H9 (cell line): Measurements from ENCODE around the gene TMEM161A. TPM values are rescaled to one million over a fixed set of nuclear protein-coding genes. Genes with fewer than 3 reads are reported as not detected.
A peak's percentile ranks its signal among the peaks of the same experiment; 100 is the strongest.

Experiments used
- DNase-seq: peaks from one replicate; pipeline ENCODE4 v3.0.0-alpha.2; 2017
- H2AFZ ChIP-seq: one replicate; pipeline ENCODE4 v1.6.1; 2013; ENCODE audit warnings: mild to moderate bottlenecking, low read length, control low read depth, moderate library complexity
- H2AK5ac ChIP-seq: 2 replicates; pipeline ENCODE4 v1.6.1; 2013; ENCODE audit warnings: low read length, control low read depth, mixed read lengths; ENCODE audit not compliant: insufficient read length
- H2BK120ac ChIP-seq: one replicate; pipeline ENCODE4 v1.6.1; 2013; ENCODE audit warnings: low read depth, mild to moderate bottlenecking, low read length, control low read depth, inconsistent platforms; ENCODE audit not compliant: poor library complexity, severe bottlenecking
- H2BK12ac ChIP-seq: 2 replicates; pipeline ENCODE4 v1.6.1; 2013; ENCODE audit warnings: low read length, control low read depth, mixed read lengths, low read depth; ENCODE audit not compliant: insufficient read length
- H2BK15ac ChIP-seq: 2 replicates; pipeline ENCODE4 v1.6.1; 2013; ENCODE audit warnings: low read depth, low read length, control low read depth
- H2BK20ac ChIP-seq: one replicate; pipeline ENCODE4 v1.6.1; 2013; ENCODE audit warnings: low read depth, mild to moderate bottlenecking, low read length, control low read depth, inconsistent platforms; ENCODE audit not compliant: poor library complexity, severe bottlenecking
- H2BK5ac ChIP-seq: 2 replicates; pipeline ENCODE4 v1.6.1; 2013; ENCODE audit warnings: low read length, control low read depth, mixed read lengths; ENCODE audit not compliant: insufficient read length
- H3K14ac ChIP-seq: 2 replicates; pipeline ENCODE4 v1.6.1; 2013; ENCODE audit warnings: low read length, control low read depth; ENCODE audit not compliant: insufficient read depth
- H3K18ac ChIP-seq: 2 replicates; pipeline ENCODE4 v1.6.1; 2013; ENCODE audit warnings: low read depth, mild to moderate bottlenecking, mixed read lengths, low read length, control low read depth; ENCODE audit not compliant: insufficient read length
- H3K23ac ChIP-seq: 2 replicates; pipeline ENCODE4 v1.6.1; 2013; ENCODE audit warnings: low read length, control low read depth, mixed read lengths, low read depth; ENCODE audit not compliant: insufficient read length
- H3K23me2 ChIP-seq: 2 replicates; pipeline ENCODE4 v1.6.1; 2013; ENCODE audit warnings: low read depth, mild to moderate bottlenecking, mixed read lengths, low read length, control low read depth; ENCODE audit not compliant: insufficient read length, poor library complexity, severe bottlenecking
- H3K27ac ChIP-seq: 2 replicates; pipeline ENCODE4 v1.5.1; 2013; ENCODE audit warnings: low read length, control low read depth, mixed read lengths, low read depth; ENCODE audit not compliant: insufficient read length
- H3K27me3 ChIP-seq: 2 replicates; pipeline ENCODE4 v1.6.1; 2013; ENCODE audit warnings: low read length, control low read depth, inconsistent platforms; ENCODE audit not compliant: insufficient read depth
- H3K4ac ChIP-seq: 2 replicates; pipeline ENCODE4 v1.6.1; 2013; ENCODE audit warnings: low read depth, mild to moderate bottlenecking, control low read depth, inconsistent platforms, low read length, moderate library complexity
- H3K4me1 ChIP-seq: 2 replicates; pipeline ENCODE4 v1.6.1; 2013; ENCODE audit warnings: low read length, control low read depth, inconsistent platforms; ENCODE audit not compliant: insufficient read depth
- H3K4me2 ChIP-seq: 2 replicates; pipeline ENCODE4 v1.6.1; 2013; ENCODE audit warnings: low read length, control low read depth, mixed read lengths; ENCODE audit not compliant: insufficient read length, insufficient read depth
- H3K56ac ChIP-seq: 2 replicates; pipeline ENCODE4 v1.6.1; 2013; ENCODE audit warnings: low read depth, mild to moderate bottlenecking, mixed read lengths, low read length, control low read depth; ENCODE audit not compliant: insufficient read length
- H3K79me1 ChIP-seq: 2 replicates; pipeline ENCODE4 v1.6.1; 2013; ENCODE audit warnings: low read depth, mild to moderate bottlenecking, moderate library complexity, low read length, control low read depth, inconsistent platforms; ENCODE audit not compliant: insufficient read depth, poor library complexity, severe bottlenecking
- H3K79me2 ChIP-seq: 2 replicates; pipeline ENCODE4 v1.6.1; 2013; ENCODE audit warnings: low read length, control low read depth, inconsistent platforms; ENCODE audit not compliant: insufficient read depth
- H3K9ac ChIP-seq: 2 replicates; pipeline ENCODE4 v1.6.1; 2013; ENCODE audit warnings: low read length, control low read depth, mixed read lengths; ENCODE audit not compliant: insufficient read length; ENCODE audit errors: extremely low read depth
- H3K9me3 ChIP-seq: one replicate; pipeline ENCODE4 v1.6.1; 2013; ENCODE audit warnings: low read depth, low read length, inconsistent platforms; ENCODE audit not compliant: control insufficient read depth
- H3T11ph ChIP-seq: one replicate; pipeline ENCODE4 v1.6.1; 2013; ENCODE audit warnings: mild to moderate bottlenecking, low read length, control low read depth, inconsistent platforms
- H4K20me1 ChIP-seq: one replicate; pipeline ENCODE4 v1.6.1; 2013; ENCODE audit not compliant: control insufficient read depth, insufficient read length, insufficient read depth
- H4K5ac ChIP-seq: 2 replicates; pipeline ENCODE4 v1.6.1; 2013; ENCODE audit warnings: low read depth, mild to moderate bottlenecking, mixed read lengths, low read length, control low read depth; ENCODE audit not compliant: insufficient read length
- H4K8ac ChIP-seq: replicated peaks from 2 replicates; pipeline ENCODE4 v1.6.1; 2013; ENCODE audit warnings: low read length, control low read depth, mixed read lengths, low read depth; ENCODE audit not compliant: insufficient read length
- H4K91ac ChIP-seq: 2 replicates; pipeline ENCODE4 v1.6.1; 2013; ENCODE audit warnings: low read depth, mild to moderate bottlenecking, moderate library complexity, mixed read lengths, low read length, control low read depth; ENCODE audit not compliant: insufficient read length
- H3K27ac Mint-ChIP-seq, 3 experiments: 2 replicates in 2 of 3; 3 replicates in 1 of 3; pipeline ENCODE4 v1.8.0; 2020 to 2021; ENCODE audit warnings: mixed read lengths in 3 of 3, mild to moderate bottlenecking in 1 of 3, moderate library complexity in 1 of 3
- H3K27me3 Mint-ChIP-seq: 2 replicates; pipeline ENCODE4 v1.8.0; 2021; ENCODE audit warnings: low read depth, mild to moderate bottlenecking, moderate library complexity, mixed read lengths
- H3K36me3 Mint-ChIP-seq, 3 experiments: 2 replicates in 2 of 3; 3 replicates in 1 of 3; pipeline ENCODE4 v1.8.0; 2020 to 2021; ENCODE audit warnings: low read depth in 3 of 3, mixed read lengths in 3 of 3; ENCODE audit not compliant: insufficient read depth in 1 of 3
- H3K4me1 Mint-ChIP-seq, 2 experiments: 2 replicates each; pipeline ENCODE4 v1.8.0; 2020; ENCODE audit warnings: mixed read lengths in 2 of 2
- H3K4me3 Mint-ChIP-seq, 2 experiments: 2 replicates in 1 of 2; 3 replicates in 1 of 2; pipeline ENCODE4 v1.8.0; 2020 to 2021; ENCODE audit warnings: mild to moderate bottlenecking in 2 of 2, mixed read lengths in 2 of 2, moderate library complexity in 1 of 2
- H3K9me3 Mint-ChIP-seq, 2 experiments: 2 replicates in 1 of 2; 3 replicates in 1 of 2; pipeline ENCODE4 v1.8.0; 2020; ENCODE audit warnings: mild to moderate bottlenecking in 2 of 2, mixed read lengths in 2 of 2, moderate library complexity in 1 of 2
- WGBS: extraction: QIAGEN DNeasy Blood & Tissue Kit; methylation state at CpG from one replicate; pipeline ENCODE4 v1.1.7; 2013; ENCODE audit warnings: missing lambda C conversion rate, low lambda C conversion rate, mixed read lengths; ENCODE audit not compliant: insufficient read length; ENCODE audit errors: extremely low coverage; 5-methylcytosine and 5-hydroxymethylcytosine counted together
- total RNA-seq: library from RNA; stranded (reverse); gene quantifications from 2 replicates; pipeline ENCODE4 v1.2.1, GENCODE V29; 2021
- TF ChIP-seq, protein P1 (sequence below): fragments of 200-600 bp; sonication (generic); conservative IDR thresholded peaks from 3 replicates; pipeline ENCODE4 v1.8.0; 2021; ENCODE audit warnings: antibody characterized with exemption, mild to moderate bottlenecking

TMEM161A gene
- total RNA-seq, 1 experiment from 2014 or later: 40.9 TPM

- H2BK15ac ChIP-seq: no peak overlapping the region
- no peak overlapping the region for H3K56ac ChIP-seq
- no peak overlapping the region for H2BK5ac ChIP-seq
- no peak overlapping the region for H3K23ac ChIP-seq
- peak overlapping the region; percentile 56 to 77 for H3K4me3 Mint-ChIP-seq
- TF ChIP-seq, protein P1, sequence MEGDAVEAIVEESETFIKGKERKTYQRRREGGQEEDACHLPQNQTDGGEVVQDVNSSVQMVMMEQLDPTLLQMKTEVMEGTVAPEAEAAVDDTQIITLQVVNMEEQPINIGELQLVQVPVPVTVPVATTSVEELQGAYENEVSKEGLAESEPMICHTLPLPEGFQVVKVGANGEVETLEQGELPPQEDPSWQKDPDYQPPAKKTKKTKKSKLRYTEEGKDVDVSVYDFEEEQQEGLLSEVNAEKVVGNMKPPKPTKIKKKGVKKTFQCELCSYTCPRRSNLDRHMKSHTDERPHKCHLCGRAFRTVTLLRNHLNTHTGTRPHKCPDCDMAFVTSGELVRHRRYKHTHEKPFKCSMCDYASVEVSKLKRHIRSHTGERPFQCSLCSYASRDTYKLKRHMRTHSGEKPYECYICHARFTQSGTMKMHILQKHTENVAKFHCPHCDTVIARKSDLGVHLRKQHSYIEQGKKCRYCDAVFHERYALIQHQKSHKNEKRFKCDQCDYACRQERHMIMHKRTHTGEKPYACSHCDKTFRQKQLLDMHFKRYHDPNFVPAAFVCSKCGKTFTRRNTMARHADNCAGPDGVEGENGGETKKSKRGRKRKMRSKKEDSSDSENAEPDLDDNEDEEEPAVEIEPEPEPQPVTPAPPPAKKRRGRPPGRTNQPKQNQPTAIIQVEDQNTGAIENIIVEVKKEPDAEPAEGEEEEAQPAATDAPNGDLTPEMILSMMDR: no peak
- H3K23me2 ChIP-seq: no peaks in the 10 kb centered on the region
- H3K79me1 ChIP-seq: no peaks in the 10 kb centered on the region
- no peak overlapping the region for H4K8ac ChIP-seq
- H3K4me1 Mint-ChIP-seq: peaks cover 18 to 39% of the 10 kb centered on the region in 2 experiments
- no peak overlapping the region for H3K9ac ChIP-seq
- no peak overlapping the region for H2AFZ ChIP-seq
- H3K9me3 ChIP-seq: no peaks in the 10 kb centered on the region
- no peak overlapping the region for H2BK120ac ChIP-seq
- no peak for DNase-seq
- H2BK20ac ChIP-seq: no peak overlapping the region
- H3K18ac ChIP-seq: no peak overlapping the region
- H3K36me3 Mint-ChIP-seq: no peaks in the 10 kb centered on the region; a peak in 1 of 7 replicates
- no peak overlapping the region for H2AK5ac ChIP-seq
- peak overlapping the region; percentile 41 for H3K4me2 ChIP-seq
- H2BK12ac ChIP-seq: no peak overlapping the region
- no peak overlapping the region for H3K27ac Mint-ChIP-seq
- peaks cover 68% of the 10 kb centered on the region for H3K27me3 Mint-ChIP-seq
- peaks cover 6% of the 10 kb centered on the region; the same call in 1 of the 2 replicates for H3K27me3 ChIP-seq
- no peak overlapping the region for H4K91ac ChIP-seq
- H3K14ac ChIP-seq: no peak overlapping the region
- H4K5ac ChIP-seq: no peak overlapping the region
- H3T11ph ChIP-seq: no peak overlapping the region
- H3K4me1 ChIP-seq: no peaks in the 10 kb centered on the region
- no peaks in the 10 kb centered on the region for H4K20me1 ChIP-seq
- H3K9me3 Mint-ChIP-seq: no peaks in the 10 kb centered on the region
- H3K27ac ChIP-seq: no peak overlapping the region
- no CpG with 5 or more reads among the region's 9 CpGs for WGBS
- H3K79me2 ChIP-seq: no peaks in the 10 kb centered on the region
- no peak overlapping the region for H3K4ac ChIP-seq
Measured at GRCh38 chr19:19169236-19170052, 31.2 kb upstream of the TMEM161A start.
